Neural progenitor cell (in vitro differentiated cells): ENCODE results near the gene CA7. TPM values are rescaled to one million over a fixed set of nuclear protein-coding genes. Genes with fewer than 3 reads are reported as not detected.

Experiments used
- DNase-seq: peaks from one replicate; pipeline ENCODE4 v3.0.0-alpha.2; 2016; ENCODE audit warnings: low spot score
- H2AFZ ChIP-seq: fragments of 200-600 bp; sonication (generic); replicated peaks from 2 replicates; pipeline ENCODE4 v1.6.1; 2016; ENCODE audit warnings: antibody characterized with exemption
- H3F3A ChIP-seq: fragments of 200-600 bp; sonication (generic); 2 replicates; pipeline ENCODE4 v1.6.1; 2016; ENCODE audit warnings: antibody characterized with exemption, low read depth
- H3K27ac ChIP-seq: fragments of 200-600 bp; sonication (generic); 2 replicates; pipeline ENCODE4 v1.5.1; 2016; ENCODE audit warnings: mild to moderate bottlenecking
- H3K27me3 ChIP-seq: fragments of 200-600 bp; sonication (generic); 2 replicates; pipeline ENCODE4 v1.6.1; 2016; ENCODE audit warnings: mild to moderate bottlenecking, moderate library complexity
- H3K36me3 ChIP-seq: fragments of 200-600 bp; sonication (generic); 2 replicates; pipeline ENCODE4 v1.5.1; 2016
- H3K4me1 ChIP-seq: fragments of 200-600 bp; sonication (generic); 2 replicates; pipeline ENCODE4 v1.6.1; 2016; ENCODE audit warnings: mixed run types
- H3K4me2 ChIP-seq: fragments of 200-600 bp; sonication (generic); 2 replicates; pipeline ENCODE4 v1.6.1; 2016
- H3K4me3 ChIP-seq: fragments of 200-600 bp; sonication (generic); 2 replicates; pipeline ENCODE4 v1.5.1; 2016
- H3K79me2 ChIP-seq: fragments of 200-600 bp; sonication (generic); 2 replicates; pipeline ENCODE4 v1.6.1; 2016; ENCODE audit warnings: low read depth
- H3K9ac ChIP-seq: fragments of 200-600 bp; sonication (generic); 2 replicates; pipeline ENCODE4 v1.6.1; 2016
- H3K9me3 ChIP-seq: fragments of 200-600 bp; sonication (generic); 2 replicates; pipeline ENCODE4 v1.5.1; 2016; ENCODE audit warnings: low read depth
- H4K20me1 ChIP-seq: fragments of 200-600 bp; sonication (generic); 2 replicates; pipeline ENCODE4 v1.6.1; 2016; ENCODE audit warnings: low read depth
- H3K27ac Mint-ChIP-seq: 3 replicates; pipeline ENCODE4 v1.8.0; 2021; ENCODE audit warnings: mixed read lengths
- H3K27me3 Mint-ChIP-seq: 2 replicates; pipeline ENCODE4 v1.8.0; 2022; ENCODE audit warnings: low read depth, mild to moderate bottlenecking, inconsistent platforms, moderate library complexity, mixed read lengths; ENCODE audit not compliant: insufficient read depth
- H3K36me3 Mint-ChIP-seq: 3 replicates; pipeline ENCODE4 v1.8.0; 2021; ENCODE audit warnings: mixed read lengths
- H3K4me1 Mint-ChIP-seq: 3 replicates; pipeline ENCODE4 v1.8.0; 2021; ENCODE audit warnings: mixed read lengths
- H3K4me3 Mint-ChIP-seq: 3 replicates; pipeline ENCODE4 v1.8.0; 2021; ENCODE audit warnings: mild to moderate bottlenecking, moderate library complexity, mixed read lengths
- H3K9me3 Mint-ChIP-seq: 3 replicates; pipeline ENCODE4 v1.8.0; 2020; ENCODE audit warnings: mixed read lengths
- CTCF ChIP-seq: fragments of 200-600 bp; sonication (generic); IDR thresholded peaks from 2 replicates; pipeline ENCODE4 v1.5.1; 2017; ENCODE audit warnings: antibody characterized with exemption, mild to moderate bottlenecking
- EZH2 ChIP-seq: fragments of 200-600 bp; sonication (generic); IDR thresholded peaks from 2 replicates; pipeline ENCODE4 v1.6.1; 2017; ENCODE audit warnings: antibody characterized with exemption, mild to moderate bottlenecking, moderate library complexity
- EZH2phosphoT487 ChIP-seq: fragments of 200-600 bp; sonication (generic); IDR thresholded peaks from 2 replicates; pipeline ENCODE4 v1.6.1; 2017; ENCODE audit warnings: antibody characterized with exemption
- total RNA-seq: library from RNA; depleted of rRNA; stranded (reverse); fragments of >200 nt; gene quantifications from 2 replicates; pipeline ENCODE4 v1.2.3, GENCODE V29; 2015; ENCODE audit warnings: low replicate concordance

CA7 gene
- total RNA-seq, 1 donor from 2014 or later = not detected

- Mint-ChIP-seq H3K9me3 (no peaks in the 10 kb centered on the region), H3K4me1 (peaks cover 3% of the 10 kb centered on the region)
These were observed 6.1 kb downstream of the CA7 start for GRCh38 chr16:66850115-66850815.

GRCh38 chr16:66851166-66851964 is 7.2 kb downstream of the CA7 start:
- Mint-ChIP-seq H3K27ac (no peak overlapping the region), H3K4me1 (no peaks in the 10 kb centered on the region), H3K36me3 (no peaks in the 10 kb centered on the region), H3K4me3 (no peak overlapping the region), H3K9me3 (no peaks in the 10 kb centered on the region), H3K27me3 (peaks cover 17% of the 10 kb centered on the region)
- Histone ChIP-seq H3K4me2 (no peak overlapping the region), H3K9ac (no peak overlapping the region), H3K36me3 (no peaks in the 10 kb centered on the region), H3K4me1 (no peaks in the 10 kb centered on the region), H3K79me2 (no peaks in the 10 kb centered on the region), H3K4me3 (no peak overlapping the region), H2AFZ (no peak overlapping the region), H3K9me3 (no peaks in the 10 kb centered on the region), H3K27me3 (peaks cover 21% of the 10 kb centered on the region), H3K27ac (no peak overlapping the region), H3F3A (no peaks in the 10 kb centered on the region), H4K20me1 (no peaks in the 10 kb centered on the region)
- no peak for DNase-seq
- no peak for TF ChIP-seq EZH2
- no peak for TF ChIP-seq CTCF
- no peak for TF ChIP-seq EZH2phosphoT487

More at GRCh38 chr16:66850115-66850815, 6.1 kb downstream of the CA7 start:
- no peaks in the 10 kb centered on the region for H3K36me3 Mint-ChIP-seq
- H3K4me2 ChIP-seq = no peak overlapping the region
- H2AFZ ChIP-seq = no peak overlapping the region
- H3K4me3 ChIP-seq = no peak overlapping the region
- H3F3A ChIP-seq = no peaks in the 10 kb centered on the region
- no peaks in the 10 kb centered on the region for H3K4me1 ChIP-seq
- no peaks in the 10 kb centered on the region for H3K9me3 ChIP-seq
- no peaks in the 10 kb centered on the region for H4K20me1 ChIP-seq
- no peak overlapping the region for H3K9ac ChIP-seq
- TF ChIP-seq EZH2phosphoT487 (no peak), CTCF (no peak), EZH2 (no peak)
- peaks cover 23% of the 10 kb centered on the region for H3K27me3 Mint-ChIP-seq
- H3K27ac ChIP-seq = no peak overlapping the region
- no peaks in the 10 kb centered on the region for H3K36me3 ChIP-seq
- DNase-seq = no peak
- H3K79me2 ChIP-seq = no peaks in the 10 kb centered on the region
- H3K4me3 Mint-ChIP-seq = no peak overlapping the region
- peaks cover 32% of the 10 kb centered on the region for H3K27me3 ChIP-seq
- no peak overlapping the region for H3K27ac Mint-ChIP-seq

GRCh38 chr16:66853261-66854139 is 9.3 kb downstream of the CA7 start:
- no peaks in the 10 kb centered on the region for H3F3A ChIP-seq
- H3K9me3 ChIP-seq = no peaks in the 10 kb centered on the region
- H3K4me1 ChIP-seq = no peaks in the 10 kb centered on the region
- H3K4me3 ChIP-seq = no peak overlapping the region
- no peaks in the 10 kb centered on the region for H4K20me1 ChIP-seq
- H2AFZ ChIP-seq = no peak overlapping the region
- DNase-seq = no peak
- H3K4me3 Mint-ChIP-seq = no peak overlapping the region
- H3K4me2 ChIP-seq = no peak overlapping the region
- H3K4me1 Mint-ChIP-seq = no peaks in the 10 kb centered on the region
- H3K27ac ChIP-seq = no peak overlapping the region
- no peaks in the 10 kb centered on the region for H3K36me3 Mint-ChIP-seq
- H3K36me3 ChIP-seq = no peaks in the 10 kb centered on the region
- H3K27ac Mint-ChIP-seq = no peak overlapping the region
- H3K9me3 Mint-ChIP-seq = no peaks in the 10 kb centered on the region
- H3K27me3 ChIP-seq = no peaks in the 10 kb centered on the region
- no peaks in the 10 kb centered on the region for H3K79me2 ChIP-seq
- TF ChIP-seq EZH2phosphoT487 (no peak), CTCF (no peak), EZH2 (no peak)
- no peak overlapping the region for H3K9ac ChIP-seq
- peaks cover 9% of the 10 kb centered on the region for H3K27me3 Mint-ChIP-seq
